Activated CD8-positive, alpha-beta memory T cell treated with anti-CD3 and anti-CD28 coated beads for 4 hours (primary cell): Measurements from ENCODE around the gene C11orf58.

Source experiments
- DNase-seq, 2 donors: peaks; one replicate each; pipeline ENCODE4 v3.0.0-alpha.2; 2020; ENCODE audit warnings: low read depth in 2 of 2

Gene C11orf58

GRCh38 chr11:16738193-16738946 is at the start of gene C11orf58:
C11orf58 (plus strand) TSS chr11:16738647; CDS start chr11:16738779, 132 bp downstream.
- DNase-seq, result peak; percentile 86 to 90

GRCh38 chr11:16690086-16690485 is 48.4 kb upstream of the C11orf58 start:
- no peak for DNase-seq

GRCh38 chr11:16703795-16704194 is 34.7 kb upstream of the C11orf58 start:
- DNase-seq, result no peak

- DNase-seq, result no peak
Observed at GRCh38 chr11:16713594-16713993, 24.9 kb upstream of the C11orf58 start.

GRCh38 chr11:16722581-16723344 is 15.7 kb upstream of the C11orf58 start:
- no peak for DNase-seq

- DNase-seq, result no peak
Observed at GRCh38 chr11:16727806-16728205, 10.6 kb upstream of the C11orf58 start.

GRCh38 chr11:16737818-16738192 is 642 bp upstream of the C11orf58 start:
- no peak for DNase-seq

GRCh38 chr11:16738947-16739815 is 734 bp downstream of the C11orf58 start:
- no peak for DNase-seq

GRCh38 chr11:16741473-16741872 is 3.0 kb downstream of the C11orf58 start:
- DNase-seq, result no peak

- DNase-seq, result no peak
Observed at GRCh38 chr11:16743478-16743877, 5.0 kb downstream of the C11orf58 start.

GRCh38 chr11:16744128-16744725 is 5.8 kb downstream of the C11orf58 start:
- no peak for DNase-seq

- no peak for DNase-seq
Observed at GRCh38 chr11:16745950-16746605, 7.6 kb downstream of the C11orf58 start.

- DNase-seq, result no peak
Observed at GRCh38 chr11:16749092-16749491, 10.6 kb downstream of the C11orf58 start.

- no peak for DNase-seq
Observed at GRCh38 chr11:16749666-16750065, 11.2 kb downstream of the C11orf58 start.

GRCh38 chr11:16750417-16750816 is 12.0 kb downstream of the C11orf58 start:
- DNase-seq, result no peak

GRCh38 chr11:16758382-16759024 is 20.1 kb downstream of the C11orf58 start:
- DNase-seq, result no peak

GRCh38 chr11:16759857-16760508 is 21.5 kb downstream of the C11orf58 start:
- DNase-seq, result no peak

- no peak for DNase-seq
Observed at GRCh38 chr11:16763746-16764145, 25.3 kb downstream of the C11orf58 start.

- DNase-seq, result no peak
Observed at GRCh38 chr11:16764888-16765287, 26.4 kb downstream of the C11orf58 start.

GRCh38 chr11:16767137-16767536 is 28.7 kb downstream of the C11orf58 start:
- no peak for DNase-seq
